GM10266 (cell line): ENCODE data around the gene CCDC88C.

ENCODE experiments used
- DNase-seq: peaks from one replicate; pipeline ENCODE4 v3.0.0; 2012; ENCODE audit errors: extremely low spot score
- CTCF ChIP-seq: IDR thresholded peaks from 2 replicates; pipeline ENCODE4 v1.5.1; 2012; ENCODE audit warnings: mild to moderate bottlenecking, low read depth; ENCODE audit not compliant: control insufficient read depth, insufficient read depth; ENCODE audit errors: missing control alignments

CCDC88C gene

GRCh38 chr14:91387169-91387835 lies 30.3 kb downstream of the CCDC88C start:
- TF ChIP-seq CTCF, result no peak
- DNase-seq, result no peak

GRCh38 chr14:91385697-91386096 lies 31.9 kb downstream of the CCDC88C start:
- no peak for TF ChIP-seq CTCF
- DNase-seq, result no peak

- DNase-seq, result no peak
- no peak for TF ChIP-seq CTCF
These were observed 32.4 kb downstream of the CCDC88C start for GRCh38 chr14:91385224-91385623.

GRCh38 chr14:91383439-91383838 lies 34.2 kb downstream of the CCDC88C start:
- DNase-seq, result no peak

GRCh38 chr14:91381801-91382670 lies 35.6 kb downstream of the CCDC88C start:
- DNase-seq, result no peak
- TF ChIP-seq CTCF, result no peak

More at GRCh38 chr14:91383439-91383838, 34.2 kb downstream of the CCDC88C start:
- TF ChIP-seq CTCF, result no peak

GRCh38 chr14:91380610-91381371 lies 36.8 kb downstream of the CCDC88C start:
- DNase-seq, result no peak

More at GRCh38 chr14:91380610-91381371, 36.8 kb downstream of the CCDC88C start:
- TF ChIP-seq CTCF, result no peak
